HepG2 (cell line): ENCODE data around the gene SCGB3A1. TPM values are rescaled to one million over a fixed set of nuclear protein-coding genes. Genes with fewer than 3 reads are reported as not detected.

Experiments
- ATAC-seq: fragments of 200-7000 bp; cut with Tn5 transposase; 3 replicates; pipeline ENCODE4 v1.9.1; 2020; ENCODE audit warnings: mild to moderate bottlenecking, moderate library complexity
- BruUV-seq: library from RNA; stranded (reverse); fragments of 400-500 nt; replicated peaks from 2 replicates; lab custom pipeline; 2021; lab: Mats Ljungman, UMichigan
- CTCF ChIA-PET: fragments of 300-600 bp; formaldehyde crosslinking; extraction: SDS; loops from one replicate; lab custom pipeline; 2021; ENCODE audit warnings: low total read pairs, inconsistent platforms, low intra/inter-chr PET ratio; lab: Yijun Ruan, JAX
- POLR2A ChIA-PET: fragments of 350-600 bp; sonication (Branson Sonifier 250); formaldehyde crosslinking; loops from one replicate; lab custom pipeline; 2020; ENCODE audit warnings: antibody characterized with exemption, inconsistent platforms; lab: Yijun Ruan, JAX
- DNase-seq: peaks from one replicate; pipeline ENCODE4 v3.0.0-alpha.2; 2015; ENCODE audit warnings: low spot score
- FAIRE-seq: peaks from 3 replicates; lab custom pipeline; 2011; peaks lifted over from hg19 to GRCh38; lab: Jason Lieb, UNC
- H2AFZ ChIP-seq: one replicate; pipeline ENCODE4 v1.6.1; 2011; ENCODE audit warnings: low read length, inconsistent platforms
- H3K27ac ChIP-seq: fragments of 300-600 bp; 3 replicates; pipeline ENCODE4 v1.8.0; 2011; ENCODE audit warnings: mixed run types, mild to moderate bottlenecking, mixed read lengths, low read length, inconsistent platforms; ENCODE audit not compliant: insufficient read depth; ENCODE audit errors: extremely low read length
- H3K27me3 ChIP-seq, 2 experiments: fragments of 200-600 bp in 1 of 2; 2 replicates in 1 of 2; 3 replicates in 1 of 2; pipeline versions ENCODE4 v1.6.0 to v1.8.0; 2011; ENCODE audit warnings: low read length in 2 of 2, mild to moderate bottlenecking in 2 of 2, moderate library complexity in 2 of 2, inconsistent platforms in 1 of 2; ENCODE audit not compliant: insufficient read depth in 2 of 2, control insufficient read depth in 1 of 2
- H3K36me3 ChIP-seq, 2 experiments: fragments of 200-600 bp in 1 of 2; replicated peaks in 1 of 2; 2 replicates in 1 of 2; 3 replicates in 1 of 2; pipeline versions ENCODE4 v1.5.1 to v1.8.0; 2011; ENCODE audit warnings: low read length in 2 of 2, inconsistent platforms in 1 of 2; ENCODE audit not compliant: insufficient read depth in 2 of 2, control insufficient read depth in 1 of 2
- H3K4me1 ChIP-seq: 2 replicates; pipeline ENCODE4 v1.5.1; 2012; ENCODE audit warnings: low read length, inconsistent platforms; ENCODE audit not compliant: insufficient read depth
- H3K4me2 ChIP-seq: 2 replicates; pipeline ENCODE4 v1.6.0; 2011; ENCODE audit warnings: low read depth, low read length, inconsistent platforms
- H3K4me3 ChIP-seq, 3 experiments: fragments of 200-600 bp in 1 of 3; sonication (generic), shearing (Covaris generic) in 1 of 3; replicated peaks in 1 of 3; 2 replicates each; pipeline ENCODE4 v1.5.1; 2011 to 2016; ENCODE audit warnings: low read length in 3 of 3, inconsistent platforms in 2 of 3, low read depth in 2 of 3, mild to moderate bottlenecking in 2 of 3, control low read depth in 1 of 3, mixed read lengths in 1 of 3; ENCODE audit not compliant: insufficient read depth in 1 of 3
- H3K79me2 ChIP-seq: one replicate; pipeline ENCODE4 v1.6.1; 2011; ENCODE audit warnings: low read length, inconsistent platforms; ENCODE audit not compliant: insufficient read depth
- H3K9ac ChIP-seq: 2 replicates; pipeline ENCODE4 v1.6.0; 2011; ENCODE audit warnings: mild to moderate bottlenecking, low read depth, low read length, inconsistent platforms; ENCODE audit not compliant: insufficient read depth
- H3K9me3 ChIP-seq: 2 replicates; pipeline ENCODE4 v1.5.1; 2012; ENCODE audit warnings: mild to moderate bottlenecking, low read length
- H4K20me1 ChIP-seq: 2 replicates; pipeline ENCODE4 v1.6.0; 2011; ENCODE audit warnings: inconsistent platforms, mild to moderate bottlenecking, low read length, moderate library complexity; ENCODE audit not compliant: insufficient read depth
- CC2D1A ChIP-seq: sonication (generic); formaldehyde crosslinking; IDR thresholded peaks from 2 replicates; pipeline ENCODE4 v1.8.1; 2023; ENCODE audit warnings: mild to moderate bottlenecking, missing genetic modification reagents
- CTCF ChIP-seq: sonication (generic); formaldehyde crosslinking; IDR thresholded peaks from 2 replicates; pipeline ENCODE4 v1.5.0; 2020; ENCODE audit warnings: mild to moderate bottlenecking, missing genetic modification reagents, moderate library complexity
- E2F2 ChIP-seq: sonication (generic); formaldehyde crosslinking; IDR thresholded peaks from 2 replicates; pipeline ENCODE4 v1.4.0; 2020; ENCODE audit warnings: missing genetic modification reagents, borderline replicate concordance
- E2F5 ChIP-seq: sonication (generic); formaldehyde crosslinking; conservative IDR thresholded peaks from 2 replicates; pipeline ENCODE4 v1.4.0; 2020; ENCODE audit warnings: missing genetic modification reagents
- FOXP4 ChIP-seq: sonication (generic); formaldehyde crosslinking; IDR thresholded peaks from 2 replicates; pipeline ENCODE4 v1.4.0; 2020; ENCODE audit warnings: missing genetic modification reagents
- ISX ChIP-seq: sonication (generic); formaldehyde crosslinking; conservative IDR thresholded peaks from 2 replicates; pipeline ENCODE4 v1.5.0; 2020; ENCODE audit warnings: missing genetic modification reagents
- MEIS2 ChIP-seq: sonication (generic); formaldehyde crosslinking; IDR thresholded peaks from 2 replicates; pipeline ENCODE4 v1.9.0; 2021; ENCODE audit warnings: mild to moderate bottlenecking, missing genetic modification reagents
- NFIB ChIP-seq: sonication (generic); formaldehyde crosslinking; IDR thresholded peaks from 2 replicates; pipeline ENCODE4 v1.9.0; 2021; ENCODE audit warnings: missing genetic modification reagents, mild to moderate bottlenecking, borderline replicate concordance
- SOX5 ChIP-seq: IDR thresholded peaks from 2 replicates; pipeline ENCODE4 v1.6.1; 2016; ENCODE audit warnings: borderline replicate concordance
- STAT5B ChIP-seq: sonication (generic); formaldehyde crosslinking; IDR thresholded peaks from 2 replicates; pipeline ENCODE4 v1.4.0; 2020; ENCODE audit warnings: missing genetic modification reagents
- TOE1 ChIP-seq: sonication (generic); formaldehyde crosslinking; IDR thresholded peaks from 2 replicates; pipeline ENCODE4 v1.4.0; 2020; ENCODE audit warnings: mild to moderate bottlenecking, missing genetic modification reagents
- ZNF253 ChIP-seq: sonication (generic); formaldehyde crosslinking; IDR thresholded peaks from 2 replicates; pipeline ENCODE4 v1.8.0; 2022; ENCODE audit warnings: mild to moderate bottlenecking, missing genetic modification reagents, borderline replicate concordance
- ZNF282 ChIP-seq: fragments of 450-650 bp; IDR thresholded peaks from 2 replicates; pipeline ENCODE4 v1.6.1; 2018; ENCODE audit not compliant: partially characterized antibody
- ZNF335 ChIP-seq: sonication (generic); formaldehyde crosslinking; IDR thresholded peaks from 2 replicates; pipeline ENCODE4 v1.4.0; 2020; ENCODE audit warnings: missing genetic modification reagents
- ZNF563 ChIP-seq: sonication (generic); formaldehyde crosslinking; IDR thresholded peaks from 2 replicates; pipeline ENCODE4 v1.8.0; 2022; ENCODE audit warnings: mild to moderate bottlenecking, moderate library complexity, missing genetic modification reagents
- ZNF577 ChIP-seq: sonication (generic); formaldehyde crosslinking; IDR thresholded peaks from 2 replicates; pipeline ENCODE4 v1.4.0; 2020; ENCODE audit warnings: mild to moderate bottlenecking, low read depth, missing genetic modification reagents, borderline replicate concordance
- ZNF746 ChIP-seq: sonication (generic); formaldehyde crosslinking; IDR thresholded peaks from 2 replicates; pipeline ENCODE4 v1.8.0; 2022; ENCODE audit warnings: mild to moderate bottlenecking, missing genetic modification reagents
- ZNF83 ChIP-seq: sonication (generic); formaldehyde crosslinking; IDR thresholded peaks from 2 replicates; pipeline ENCODE4 v1.4.0; 2020; ENCODE audit warnings: missing genetic modification reagents, mild to moderate bottlenecking, borderline replicate concordance
- ZZZ3 ChIP-seq: sonication (generic); formaldehyde crosslinking; IDR thresholded peaks from 2 replicates; pipeline ENCODE4 v1.4.0; 2020; ENCODE audit warnings: missing genetic modification reagents, mild to moderate bottlenecking, borderline replicate concordance
- WGBS: methylation state at CpG from one replicate; pipeline ENCODE4 v1.1.6; 2017; ENCODE audit warnings: low lambda C conversion rate; 5-methylcytosine and 5-hydroxymethylcytosine counted together
- in situ Hi-C: cut with HindIII; loops from 2 replicates; pipeline ENCODE4 v1.10.0; 2017; ENCODE audit warnings: low pct_unique_long_range_greater_than_20kb; ENCODE audit not compliant: extremely low pct_ligation_motif_present
- intact Hi-C: fragments of 100-400 bp; cut with micrococcal nuclease; formaldehyde crosslinking; loops from one replicate; pipeline ENCODE4 v1.10.0; 2022; ENCODE audit not compliant: unreplicated experiment
- polyA plus RNA-seq, 8 experiments: library from polyadenylated mRNA; depleted of rRNA in 3 of 8; stranded (reverse) in 7 of 8; unstranded in 1 of 8; fragments of >200 nt; fragmentation: Illumina TruSeq in 4 of 8; extraction: Trizol in 4 of 8; gene quantifications; 2 replicates each; pipeline versions ENCODE4 v1.2.1 to v1.2.3, GENCODE V29; 2011 to 2016; ENCODE audit warnings: low read depth in 4 of 8, missing spikeins in 1 of 8, mixed read lengths in 1 of 8; ENCODE audit not compliant: insufficient read depth in 1 of 8
- total RNA-seq, 5 experiments: library from RNA; depleted of rRNA; stranded (reverse); fragments of >200 nt; fragmentation: Illumina TruSeq; extraction: Trizol; gene quantifications; 2 replicates each; pipeline ENCODE4 v1.2.3, GENCODE V29; 2016; ENCODE audit warnings: low read depth in 1 of 5

Gene SCGB3A1
- total and polyA plus RNA-seq, 2 of the 13 experiments (the other 11 are each of a cell fraction or from before 2014, with no cell fraction given): not detected

GRCh38 chr5:180555168-180555921 lies 36.0 kb downstream of the SCGB3A1 start:
- H3K4me1 ChIP-seq: no peaks in the 10 kb centered on the region
- TF ChIP-seq ISX (CRISPR knock-in tag) (no peak), ZNF577 (CRISPR knock-in tag) (no peak), SOX5 (CRISPR knock-in tag) (no peak), TOE1 (CRISPR knock-in tag) (no peak), STAT5B (CRISPR knock-in tag) (no peak), E2F5 (CRISPR knock-in tag) (no peak), ZNF563 (no peak), ZZZ3 (no peak), ZNF83 (CRISPR knock-in tag) (no peak), CC2D1A (CRISPR knock-in tag) (no peak), MEIS2 (no peak), CTCF (CRISPR knock-in tag) (no peak), E2F2 (CRISPR knock-in tag) (no peak), ZNF253 (CRISPR knock-in tag) (no peak), ZNF335 (no peak), ZNF282 (no peak), NFIB (CRISPR knock-in tag) (no peak), FOXP4 (CRISPR knock-in tag) (no peak), ZNF746 (no peak)
- TF ChIP-seq, all 625 proteins: peak for 0
- H3K9me3 ChIP-seq: no peaks in the 10 kb centered on the region
- no peak overlapping the region for H3K4me2 ChIP-seq
- DNase-seq (no peak), FAIRE-seq (no peak), ATAC-seq (no peak)
- ChIA-PET CTCF (no interaction called here), POLR2A (no interaction called here)
- no peaks in the 10 kb centered on the region for H3K27me3 ChIP-seq
- no peak overlapping the region for H3K9ac ChIP-seq
- peaks cover 5% of the 10 kb centered on the region for H3K79me2 ChIP-seq
- intact Hi-C loops (no loop called here), in situ Hi-C loops (no loop called here)
- no peak overlapping the region for H3K27ac ChIP-seq
- no peaks in the 10 kb centered on the region for H4K20me1 ChIP-seq
- WGBS: 94% methylated on average over 7 of the region's 7 CpGs
- BruUV-seq: no TSS peak
- H3K4me3 ChIP-seq: no peak overlapping the region
- H3K36me3 ChIP-seq: peaks cover 9 to 55% of the 10 kb centered on the region in 2 experiments
- no peak overlapping the region for H2AFZ ChIP-seq
